Aorta (tissue), 5 donors: ENCODE data around the gene FBXO24. TPM values are rescaled to one million over a fixed set of nuclear protein-coding genes. Genes with fewer than 3 reads are reported as not detected.

Experiments
- ATAC-seq: fragments of 200-7000 bp; cut with Tn5 transposase; one replicate; pipeline ENCODE4 v1.9.1; 2022; ENCODE audit warnings: moderate library complexity; ENCODE audit not compliant: low FRiP score
- DNase-seq, 2 donors: peaks; one replicate each; pipeline ENCODE4 v3.0.0-alpha.2; 2020
- H3K27ac ChIP-seq, 2 donors: one replicate each; pipeline ENCODE4 v1.5.1; 2013; ENCODE audit warnings: low read length in 2 of 2, mild to moderate bottlenecking in 2 of 2, moderate library complexity in 2 of 2, control low read depth in 1 of 2, inconsistent platforms in 1 of 2, low read depth in 1 of 2
- H3K27me3 ChIP-seq, 2 donors: one replicate each; pipeline ENCODE4 v1.6.1; 2013; ENCODE audit warnings: control low read depth in 1 of 2, low read length in 1 of 2, mild to moderate bottlenecking in 1 of 2, moderate library complexity in 1 of 2; ENCODE audit not compliant: insufficient read depth in 2 of 2, control insufficient read depth in 1 of 2
- H3K36me3 ChIP-seq, 2 donors: one replicate each; pipeline ENCODE4 v1.6.1; 2013; ENCODE audit warnings: control low read depth in 1 of 2, low read length in 1 of 2, mild to moderate bottlenecking in 1 of 2; ENCODE audit not compliant: insufficient read depth in 2 of 2, control insufficient read depth in 1 of 2
- H3K4me1 ChIP-seq, 2 donors: one replicate each; pipeline ENCODE4 v1.6.1; 2013; ENCODE audit warnings: low read length in 2 of 2, control low read depth in 1 of 2, mild to moderate bottlenecking in 1 of 2, moderate library complexity in 1 of 2; ENCODE audit not compliant: insufficient read depth in 2 of 2, control insufficient read depth in 1 of 2
- H3K4me3 ChIP-seq, 2 donors: one replicate each; pipeline ENCODE4 v1.5.1; 2013; ENCODE audit warnings: low read length in 2 of 2, control low read depth in 1 of 2, mild to moderate bottlenecking in 1 of 2
- H3K9me3 ChIP-seq: one replicate; pipeline ENCODE4 v1.6.1; 2013; ENCODE audit warnings: mild to moderate bottlenecking, low read length; ENCODE audit not compliant: control insufficient read depth
- WGBS, 2 donors: extraction: QIAGEN DNeasy Blood & Tissue Kit; methylation state at CpG; one replicate each; pipeline ENCODE4 v1.1.7; 2013; 5-methylcytosine and 5-hydroxymethylcytosine counted together
- intact Hi-C, 2 donors: fragments of 100-400 bp; cut with DNase I; formaldehyde crosslinking; loops; one replicate each; pipeline versions ENCODE4 v1.14.2 to v1.15.0; 2022
- polyA plus RNA-seq, 2 donors: library from polyadenylated mRNA; stranded (reverse); fragments of 200-250 nt; gene quantifications; one replicate each; pipeline ENCODE4 v1.2.3, GENCODE V29; 2013
- total RNA-seq, 2 donors: library from RNA; stranded (reverse); fragmentation: NEBNext Ultra II Directional; extraction: Animal tissue kit (Norgen Biotek cat#: 25700); gene quantifications; one replicate each; pipeline ENCODE4 v1.2.1, GENCODE V29; 2021
- donor health status: healthy with polysubstance abuse.
- donor health status: Bipolar disorder and iron deficiency.
- donor health status: DM: no; HTN: no; CAD: no.
- donor health status: DM: no; HTN: no; CAD: no.
- donor health status: DM: yes; HTN: yes; CAD: no.

The FBXO24 gene
- total and polyA plus RNA-seq, 4 donors: 0.81 to 1.2 TPM; not detected in 2

DNA sequence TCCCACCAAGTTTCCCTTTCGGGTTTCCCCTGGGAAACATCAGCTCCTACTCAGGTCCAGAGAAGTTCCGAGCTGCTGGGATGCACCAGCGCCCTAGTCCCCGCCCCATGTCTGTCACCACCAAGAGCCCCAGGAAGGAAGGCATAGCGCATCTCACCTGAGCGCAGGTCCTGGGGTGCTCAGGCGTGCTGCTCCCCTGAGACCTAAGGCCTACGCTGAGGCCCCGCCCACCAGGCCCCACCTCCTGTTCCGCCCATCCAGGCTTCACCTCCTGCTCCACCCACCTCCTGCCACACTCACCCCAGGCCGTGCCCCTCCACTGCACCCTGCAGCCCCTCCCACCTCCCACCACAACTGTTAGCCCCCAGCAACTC, 56.4 kb downstream of the FBXO24 start:
- intact Hi-C loops: no loop called here
- no peaks in the 10 kb centered on the region for H3K4me1 ChIP-seq
- H3K27me3 ChIP-seq: no peaks in the 10 kb centered on the region
- no peaks in the 10 kb centered on the region for H3K36me3 ChIP-seq
- DNase-seq (no peak), ATAC-seq (no peak)
- no peak overlapping the region for H3K4me3 ChIP-seq
- H3K9me3 ChIP-seq: no peaks in the 10 kb centered on the region
- 27 to 41% methylated on average over 9 to 11 of the region's 11 CpGs for WGBS, 2 donors
- no peak overlapping the region for H3K27ac ChIP-seq

DNA sequence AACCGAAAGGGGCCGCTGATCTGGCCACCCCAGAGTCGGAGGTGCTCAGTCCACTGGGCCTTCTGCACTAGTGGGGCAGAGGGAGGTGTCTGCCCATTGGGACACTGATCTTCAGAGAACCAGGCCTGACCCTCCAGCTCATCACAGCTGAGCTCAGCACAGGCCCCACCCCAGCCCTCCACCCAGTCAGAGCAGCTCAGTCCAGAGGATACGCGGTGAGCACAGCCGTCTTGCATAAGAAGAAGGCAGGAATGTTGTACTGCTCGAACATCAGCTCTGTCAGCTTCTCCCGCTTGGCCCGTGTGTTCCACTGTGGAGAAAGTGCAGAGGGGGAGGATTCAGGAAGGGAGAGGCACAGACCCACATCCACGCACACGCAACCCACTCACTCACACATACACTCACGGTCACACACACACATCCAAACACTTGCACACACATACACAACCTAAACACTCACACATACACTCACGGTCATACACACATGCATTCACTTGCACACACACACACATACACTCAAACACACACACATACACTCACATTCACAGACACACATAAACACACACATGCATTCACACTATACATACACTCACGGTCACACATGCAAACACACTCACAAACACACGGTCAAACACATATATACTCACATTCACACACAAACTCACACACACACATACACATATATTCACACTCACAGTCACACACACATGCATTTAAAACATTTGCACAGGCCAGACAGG, 63.9 kb downstream of the FBXO24 start:
- intact Hi-C loops: no loop called here
- H3K36me3 ChIP-seq: no peaks in the 10 kb centered on the region
- ATAC-seq (no peak), DNase-seq (no peak)
- H3K27me3 ChIP-seq: no peaks in the 10 kb centered on the region
- WGBS, 2 donors: 74 to 78% methylated on average over 15 of the region's 15 CpGs
- no peaks in the 10 kb centered on the region for H3K4me1 ChIP-seq
- no peak overlapping the region for H3K27ac ChIP-seq
- peaks cover 1% of the 10 kb centered on the region for H3K9me3 ChIP-seq
- no peak overlapping the region for H3K4me3 ChIP-seq

Other genes with a start within 250 kb of the FBXO24 start
- gene PILRB, start 228.2 kb upstream of the FBXO24 start, total RNA-seq: 10 to 100 TPM; 30.7 to 51.2 TPM
- gene PILRB, start 228.2 kb upstream of the FBXO24 start, polyA plus RNA-seq: 100 to 1,000 TPM in 1 of 2 donors, 10 to 100 TPM in 1; 13.9 to 186 TPM
- 10 to 100 TPM; 11.2 to 21.5 TPM for gene PILRA, start 212.8 kb upstream of the FBXO24 start, total RNA-seq
- gene PILRA, start 212.8 kb upstream of the FBXO24 start, polyA plus RNA-seq: 10 to 100 TPM in 1 of 2 donors, 1 to 10 TPM in 1; 5.8 to 10.6 TPM
- 1 to 10 TPM; 2.2 to 4.4 TPM for gene ZCWPW1, start 157.6 kb upstream of the FBXO24 start, total RNA-seq
- 10 to 100 TPM in 1 of 2 donors, 1 to 10 TPM in 1; 4.0 to 18.7 TPM for gene ZCWPW1, start 157.6 kb upstream of the FBXO24 start, polyA plus RNA-seq
- gene MEPCE, start 156.5 kb upstream of the FBXO24 start, total RNA-seq: 10 to 100 TPM; 26.3 to 31.8 TPM
- 10 to 100 TPM; 13.0 to 27.2 TPM for gene MEPCE, start 156.5 kb upstream of the FBXO24 start, polyA plus RNA-seq
- gene PPP1R35, start 149.8 kb upstream of the FBXO24 start, total RNA-seq: 10 to 100 TPM; 24.7 to 29.7 TPM
- gene PPP1R35, start 149.8 kb upstream of the FBXO24 start, polyA plus RNA-seq: 10 to 100 TPM; 16.0 to 69.5 TPM
- gene SPACDR, start 122.1 kb upstream of the FBXO24 start, total RNA-seq: 1 to 10 TPM; 1.0 to 2.0 TPM
- gene SPACDR, start 122.1 kb upstream of the FBXO24 start, polyA plus RNA-seq: under 1 TPM in 1 of 2 donors, not detected in 1; 0.31 TPM
- 10 to 100 TPM; 31.2 to 46.5 TPM for gene TSC22D4, start 107.1 kb upstream of the FBXO24 start, total RNA-seq
- 10 to 100 TPM; 18.8 to 35.5 TPM for gene TSC22D4, start 107.1 kb upstream of the FBXO24 start, polyA plus RNA-seq
- 1 to 10 TPM in 1 of 2 donors, under 1 TPM in 1; 0.75 to 1.3 TPM for gene NYAP1, start 102.4 kb upstream of the FBXO24 start, total RNA-seq
- under 1 TPM; 0.18 to 0.25 TPM for gene NYAP1, start 102.4 kb upstream of the FBXO24 start, polyA plus RNA-seq
- 10 to 100 TPM; 28.4 to 29.2 TPM for gene AGFG2, start 47.1 kb upstream of the FBXO24 start, total RNA-seq
- 10 to 100 TPM in 1 of 2 donors, 1 to 10 TPM in 1; 6.4 to 14.6 TPM for gene AGFG2, start 47.1 kb upstream of the FBXO24 start, polyA plus RNA-seq
- 1 to 10 TPM; 2.1 to 7.5 TPM for gene SAP25, start 12.4 kb upstream of the FBXO24 start, total RNA-seq
- gene SAP25, start 12.4 kb upstream of the FBXO24 start, polyA plus RNA-seq: 1 to 10 TPM in 1 of 2 donors, under 1 TPM in 1; 0.75 to 9.9 TPM
- gene LRCH4, start 199 bp upstream of the FBXO24 start, total RNA-seq: 10 to 100 TPM; 39.1 to 56.0 TPM
- gene LRCH4, start 199 bp upstream of the FBXO24 start, polyA plus RNA-seq: 10 to 100 TPM; 26.3 to 68.2 TPM
- gene PCOLCE, start 16.0 kb downstream of the FBXO24 start, total RNA-seq: 100 to 1,000 TPM in 1 of 2 donors, 10 to 100 TPM in 1; 75.1 to 277 TPM
- 100 to 1,000 TPM in 1 of 2 donors, 10 to 100 TPM in 1; 34.3 to 341 TPM for gene PCOLCE, start 16.0 kb downstream of the FBXO24 start, polyA plus RNA-seq
- gene MOSPD3, start 26.2 kb downstream of the FBXO24 start, total RNA-seq: 10 to 100 TPM; 15.1 to 19.1 TPM
- gene MOSPD3, start 26.2 kb downstream of the FBXO24 start, polyA plus RNA-seq: 10 to 100 TPM; 14.0 to 33.0 TPM
- gene TFR2, start 55.2 kb downstream of the FBXO24 start, total RNA-seq: 1 to 10 TPM in 1 of 2 donors, under 1 TPM in 1; 0.45 to 2.1 TPM
- not detected for gene TFR2, start 55.2 kb downstream of the FBXO24 start, polyA plus RNA-seq
- not detected for gene ACTL6B, start 70.1 kb downstream of the FBXO24 start, total RNA-seq
- not detected for gene ACTL6B, start 70.1 kb downstream of the FBXO24 start, polyA plus RNA-seq
- gene GNB2, start 87.4 kb downstream of the FBXO24 start, total RNA-seq: 100 to 1,000 TPM; 185 to 204 TPM
- gene GNB2, start 87.4 kb downstream of the FBXO24 start, polyA plus RNA-seq: 100 to 1,000 TPM; 107 to 227 TPM
- gene GIGYF1, start 107.9 kb downstream of the FBXO24 start, total RNA-seq: 10 to 100 TPM; 36.0 to 48.1 TPM
- 10 to 100 TPM in 1 of 2 donors, 1 to 10 TPM in 1; 6.6 to 51.6 TPM for gene GIGYF1, start 107.9 kb downstream of the FBXO24 start, polyA plus RNA-seq
- gene POP7, start 119.8 kb downstream of the FBXO24 start, total RNA-seq: 10 to 100 TPM; 16.4 to 17.9 TPM
- gene POP7, start 119.8 kb downstream of the FBXO24 start, polyA plus RNA-seq: 10 to 100 TPM; 29.6 to 31.8 TPM
- not detected for gene EPO, start 134.1 kb downstream of the FBXO24 start, total RNA-seq
- under 1 TPM in 1 of 2 donors, not detected in 1; 0.26 TPM for gene EPO, start 134.1 kb downstream of the FBXO24 start, polyA plus RNA-seq
- not detected for gene ZAN, start 147.3 kb downstream of the FBXO24 start, total RNA-seq
- not detected for gene ZAN, start 147.3 kb downstream of the FBXO24 start, polyA plus RNA-seq
- gene EPHB4, start 241.2 kb downstream of the FBXO24 start, total RNA-seq: 10 to 100 TPM; 44.8 to 71.6 TPM
- gene EPHB4, start 241.2 kb downstream of the FBXO24 start, polyA plus RNA-seq: 1 to 10 TPM; 4.3 to 4.5 TPM